GM19099 (cell line): ENCODE results near the gene EME2.

Experiments used
- POLR2A ChIP-seq: IDR thresholded peaks from 3 replicates; pipeline ENCODE4 v1.6.1; 2011; ENCODE audit warnings: low read depth; ENCODE audit not compliant: insufficient read length; ENCODE audit errors: extremely low read depth

Gene EME2

GRCh38 chr16:1741553-1742165 lies 31.0 kb upstream of the EME2 start:
- no peak for TF ChIP-seq POLR2A

GRCh38 chr16:1743376-1744337 lies 29.0 kb upstream of the EME2 start:
- no peak for TF ChIP-seq POLR2A

GRCh38 chr16:1744338-1744840 lies 28.2 kb upstream of the EME2 start:
- TF ChIP-seq POLR2A = no peak

- no peak for TF ChIP-seq POLR2A
These were observed 27.3 kb upstream of the EME2 start for GRCh38 chr16:1745181-1745899.

- no peak for TF ChIP-seq POLR2A
These were observed 26.5 kb upstream of the EME2 start for GRCh38 chr16:1745900-1746692.

GRCh38 chr16:1746693-1747195 lies 25.9 kb upstream of the EME2 start:
- no peak for TF ChIP-seq POLR2A

GRCh38 chr16:1747934-1748333 lies 24.7 kb upstream of the EME2 start:
- TF ChIP-seq POLR2A = no peak

GRCh38 chr16:1749152-1750117 lies 23.2 kb upstream of the EME2 start:
- no peak for TF ChIP-seq POLR2A

GRCh38 chr16:1751946-1752345 lies 20.7 kb upstream of the EME2 start:
- TF ChIP-seq POLR2A = no peak

- no peak for TF ChIP-seq POLR2A
These were observed 19.8 kb upstream of the EME2 start for GRCh38 chr16:1752853-1753252.

- no peak for TF ChIP-seq POLR2A
These were observed 18.4 kb upstream of the EME2 start for GRCh38 chr16:1754204-1754603.

- TF ChIP-seq POLR2A = no peak
These were observed 14.7 kb upstream of the EME2 start for GRCh38 chr16:1757714-1758461.

- TF ChIP-seq POLR2A = no peak
These were observed 13.7 kb upstream of the EME2 start for GRCh38 chr16:1758923-1759322.

- TF ChIP-seq POLR2A = no peak
These were observed 13.1 kb upstream of the EME2 start for GRCh38 chr16:1759511-1759910.
